ENCODE measurements around the gene SLC17A2. TPM values are rescaled to one million over a fixed set of nuclear protein-coding genes. Genes with fewer than 3 reads are reported as not detected.

Gene SLC17A2
- total and polyA plus RNA-seq, 2 of the 13 experiments (the other 11 are each of a cell fraction or from before 2014, with no cell fraction given), result 11.2 to 32.4 TPM

- TF ChIP-seq CBX2 (IDR thresholded peaks at IDR 0.05; ENCODE audit: low read depth, low read length), result no peak
- TF ChIP-seq CBX2 (CRISPR knock-in tag; IDR thresholded peaks at IDR 0.05; ENCODE audit: low read depth), result no peak
- TF ChIP-seq ZNF326 (CRISPR knock-in tag; IDR thresholded peaks at IDR 0.05; ENCODE audit: borderline replicate concordance), result no peak
- TF ChIP-seq ZNF33A (CRISPR knock-in tag; IDR thresholded peaks at IDR 0.05; ENCODE audit: borderline replicate concordance), result no peak
- TF ChIP-seq ZNF598 (CRISPR knock-in tag; IDR thresholded peaks at IDR 0.05; ENCODE audit: borderline replicate concordance), result no peak
- no peak for TF ChIP-seq NFE2L1 (CRISPR knock-in tag; IDR thresholded peaks at IDR 0.05; ENCODE audit: borderline replicate concordance)
- no peak for TF ChIP-seq ZSCAN20 (CRISPR knock-in tag; IDR thresholded peaks at IDR 0.05; ENCODE audit: borderline replicate concordance)
- no peak for TF ChIP-seq ZNF3 (CRISPR knock-in tag; IDR thresholded peaks at IDR 0.05)
- no peak for TF ChIP-seq PAX8 (CRISPR knock-in tag; IDR thresholded peaks at IDR 0.05; ENCODE audit: borderline replicate concordance)
- TF ChIP-seq SAFB2 (CRISPR knock-in tag; IDR thresholded peaks at IDR 0.05; ENCODE audit: borderline replicate concordance, low read depth), result no peak
- TF ChIP-seq MXD4 (CRISPR knock-in tag; IDR thresholded peaks at IDR 0.05), result no peak
- no peak for TF ChIP-seq ZNF710 (CRISPR knock-in tag; IDR thresholded peaks at IDR 0.05; ENCODE audit: borderline replicate concordance)
- TF ChIP-seq ZNF296 (CRISPR knock-in tag; conservative IDR thresholded peaks at IDR 0.05), result no peak
- no peak for TF ChIP-seq MED8 (CRISPR knock-in tag; IDR thresholded peaks at IDR 0.05; ENCODE audit: insufficient replicate concordance)
- TF ChIP-seq MTERF4 (CRISPR knock-in tag; IDR thresholded peaks at IDR 0.05), result no peak
- no peak for TF ChIP-seq ZBTB37 (CRISPR knock-in tag; IDR thresholded peaks at IDR 0.05)
- TF ChIP-seq IKZF4 (CRISPR knock-in tag; IDR thresholded peaks at IDR 0.05; ENCODE audit: borderline replicate concordance, low read depth, not compliant biosample characterization), result no peak
- TF ChIP-seq NCOR1 (IDR thresholded peaks at IDR 0.05; ENCODE audit: borderline replicate concordance, low read length), result no peak
- 0 out of 2 replicates have a peak, but pooled peaks have one; percentile 27 for TF ChIP-seq RBFOX2 (IDR thresholded peaks at IDR 0.05; ENCODE audit: low read depth, low read length)
- TF ChIP-seq CENPBD1 (CRISPR knock-in tag; IDR thresholded peaks at IDR 0.05; ENCODE audit: borderline replicate concordance, low read depth), result no peak
- TF ChIP-seq ZNF546 (CRISPR knock-in tag; conservative IDR thresholded peaks at IDR 0.05), result no peak
- TF ChIP-seq YEATS4 (CRISPR knock-in tag; IDR thresholded peaks at IDR 0.05; ENCODE audit: borderline replicate concordance), result no peak; the same call in 1 of the 2 replicates
- no peak for TF ChIP-seq TP53 (CRISPR knock-in tag; conservative IDR thresholded peaks at IDR 0.05)
- TF ChIP-seq SIN3B (IDR thresholded peaks at IDR 0.05; ENCODE audit: low read length), result no peak
- no peak for TF ChIP-seq ZNF841 (CRISPR knock-in tag; IDR thresholded peaks at IDR 0.05; ENCODE audit: borderline replicate concordance)
Measured at GRCh38 chr6:25962149-25963127, 31.9 kb upstream of the SLC17A2 start, which contains the start of gene TRIM38 (continued).
